Thyroid gland (tissue), 4 donors: Measurements from ENCODE around the gene LGALSL. TPM values are rescaled to one million over a fixed set of nuclear protein-coding genes. Genes with fewer than 3 reads are reported as not detected.
A peak's percentile ranks its signal among the peaks of the same experiment; 100 is the strongest.

ENCODE experiments used
- DNase-seq, 2 donors: peaks; one replicate each; pipeline ENCODE4 v3.0.0-alpha.2; 2019
- H3K27ac ChIP-seq, 3 donors: fragments of 200-600 bp; sonication (generic); 1 replicate in 2 of 3; 2 replicates in 1 of 3; pipeline ENCODE4 v1.5.1; 2016 to 2019; ENCODE audit warnings: mild to moderate bottlenecking in 1 of 3, moderate library complexity in 1 of 3
- H3K27me3 ChIP-seq: fragments of 200-600 bp; sonication (generic); one replicate; pipeline ENCODE4 v1.5.1; 2019
- H3K36me3 ChIP-seq, 2 donors: fragments of 200-600 bp; sonication (generic); one replicate each; pipeline ENCODE4 v1.5.1; 2016 to 2019
- H3K4me1 ChIP-seq, 2 donors: fragments of 200-600 bp; sonication (generic); one replicate each; pipeline ENCODE4 v1.5.1; 2017 to 2019
- H3K4me3 ChIP-seq, 3 donors: fragments of 200-600 bp; sonication (generic); replicated peaks in 1 of 3; 1 replicate in 2 of 3; 2 replicates in 1 of 3; pipeline ENCODE4 v1.5.1; 2016; ENCODE audit warnings: mild to moderate bottlenecking in 1 of 3
- H3K9me3 ChIP-seq: fragments of 200-600 bp; sonication (generic); one replicate; pipeline ENCODE4 v1.5.1; 2017
- CTCF ChIP-seq, 6 experiments: fragments of 200-600 bp in 3 of 6; fragments of 450-650 bp in 3 of 6; sonication (generic) in 3 of 6; IDR thresholded peaks; one replicate each; pipeline ENCODE4 v1.5.1; 2016 to 2019; ENCODE audit warnings: antibody characterized with exemption in 6 of 6, mild to moderate bottlenecking in 2 of 6, inconsistent platforms in 1 of 6, moderate library complexity in 1 of 6
- POLR2A ChIP-seq, 2 donors: fragments of 450-650 bp; IDR thresholded peaks; one replicate each; pipeline ENCODE4 v1.6.1; 2017; ENCODE audit warnings: antibody characterized with exemption in 2 of 2, mild to moderate bottlenecking in 2 of 2, moderate library complexity in 1 of 2
- WGBS, 2 donors: methylation state at CpG; one replicate each; pipeline ENCODE4 v1.1.5; 2017; 5-methylcytosine and 5-hydroxymethylcytosine counted together
- intact Hi-C: fragments of 100-400 bp; cut with DNase I; formaldehyde crosslinking; loops from one replicate; pipeline ENCODE4 v1.15.1; 2023
- total RNA-seq, 4 donors: library from RNA; depleted of rRNA; stranded (reverse); fragments of >200 nt; gene quantifications; one replicate each; pipeline ENCODE4 v1.2.3, GENCODE V29; 2016

The LGALSL gene
- total RNA-seq: 10 to 100 TPM in 2 of 4 donors, 1 to 10 TPM in 2; 8.1 to 13.0 (median 10.4) TPM

- WGBS, 2 donors: 1% methylated on average over 9 to 10 of the region's 52 CpGs
- intact Hi-C loops: no loop called here
- no peaks in the 10 kb centered on the region for H3K9me3 ChIP-seq
These were observed at the start of gene LGALSL for GRCh38 chr2:64453770-64454385. TSS of gene LGALSL (plus strand) at chr2:64454162. CDS start at chr2:64454546, 384 bp downstream.

GRCh38 chr2:64404743-64405142 is 49.2 kb upstream of the LGALSL start:
- H3K27me3 ChIP-seq: no peaks in the 10 kb centered on the region
- WGBS, 2 donors: 44 to 48% methylated on average over 9 of the region's 9 CpGs
- no peak overlapping the region for H3K4me3 ChIP-seq
- H3K9me3 ChIP-seq: no peaks in the 10 kb centered on the region
- intact Hi-C loops: no loop called here
- TF ChIP-seq CTCF (IDR thresholded peaks at IDR 0.05) (no peak), POLR2A (IDR thresholded peaks at IDR 0.05) (no peak)
- peak in 1 of 2 donors; percentile 22 for DNase-seq
- H3K36me3 ChIP-seq: no peaks in the 10 kb centered on the region
- peak overlapping the region; percentile 74 to 78 (median 75) for H3K27ac ChIP-seq
- H3K4me1 ChIP-seq: peaks cover 42 to 63% of the 10 kb centered on the region in 2 donors

More at GRCh38 chr2:64453770-64454385, at the start of gene LGALSL:
- peaks cover 0 to 7% of the 10 kb centered on the region in 2 donors for H3K36me3 ChIP-seq
- H3K27ac ChIP-seq: peak within 1 kb of the TSS; percentile 58 to 95 (median 90)
- TF ChIP-seq CTCF (IDR thresholded peaks at IDR 0.05) (no peak), POLR2A (IDR thresholded peaks at IDR 0.05) (peak in 1 of 2 donors; percentile 63)
- peak; percentile 82 to 85 for DNase-seq
- peak within 1 kb of the TSS; percentile 33 to 85 (median 45) for H3K4me3 ChIP-seq
- H3K4me1 ChIP-seq: peaks cover 18 to 22% of the 10 kb centered on the region in 2 donors
- no peaks in the 10 kb centered on the region for H3K27me3 ChIP-seq

GRCh38 chr2:64405581-64406406 is 48.2 kb upstream of the LGALSL start:
- Histone ChIP-seq H3K27me3 (no peaks in the 10 kb centered on the region), H3K36me3 (no peaks in the 10 kb centered on the region), H3K9me3 (no peaks in the 10 kb centered on the region), H3K4me3 (no peak overlapping the region), H3K4me1 (peaks cover 37 to 52% of the 10 kb centered on the region in 2 donors), H3K27ac (peak overlapping the region in 1 of 3 donors; percentile 32)
- no peak for TF ChIP-seq CTCF (IDR thresholded peaks at IDR 0.05)
- TF ChIP-seq POLR2A (IDR thresholded peaks at IDR 0.05): no peak
- whole genome bisulfite sequencing, 2 donors: 65 to 68% methylated on average over 10 to 11 of the region's 11 CpGs
- peak in 1 of 2 donors; percentile 13 for DNase-seq
- intact Hi-C loops: no loop called here

- intact Hi-C loops: no loop called here
- H3K9me3 ChIP-seq: no peaks in the 10 kb centered on the region
- no peak for TF ChIP-seq POLR2A (IDR thresholded peaks at IDR 0.05)
- TF ChIP-seq CTCF (IDR thresholded peaks at IDR 0.05): no peak
- H3K4me1 ChIP-seq: peaks cover 31 to 46% of the 10 kb centered on the region in 2 donors
- peak overlapping the region in 1 of 3 donors; percentile 32 for H3K27ac ChIP-seq
- H3K36me3 ChIP-seq: no peaks in the 10 kb centered on the region
- no peak overlapping the region for H3K4me3 ChIP-seq
- no peaks in the 10 kb centered on the region for H3K27me3 ChIP-seq
- no peak for DNase-seq
- 82 to 88% methylated on average over 2 of the region's 2 CpGs for WGBS, 2 donors
These were observed 47.6 kb upstream of the LGALSL start for GRCh38 chr2:64406407-64406774.

- intact Hi-C loops: no loop called here
- H3K4me1 ChIP-seq: peaks cover 18 to 35% of the 10 kb centered on the region in 2 donors
These were observed 45.9 kb upstream of the LGALSL start for GRCh38 chr2:64408031-64408430.

More at GRCh38 chr2:64408031-64408430, 45.9 kb upstream of the LGALSL start:
- Histone ChIP-seq H3K36me3 (no peaks in the 10 kb centered on the region), H3K9me3 (no peaks in the 10 kb centered on the region), H3K4me3 (no peak overlapping the region), H3K27me3 (no peaks in the 10 kb centered on the region), H3K27ac (no peak overlapping the region)
- no peak for DNase-seq
- TF ChIP-seq POLR2A (IDR thresholded peaks at IDR 0.05) (no peak), CTCF (IDR thresholded peaks at IDR 0.05) (no peak)
- 97% methylated on average over 3 of the region's 3 CpGs for WGBS, 2 donors
